IMR-90 (cell line): ENCODE data around the gene ROBO2. TPM values are rescaled to one million over a fixed set of nuclear protein-coding genes. Genes with fewer than 3 reads are reported as not detected.

ENCODE experiments used
- ATAC-seq: fragments of 200-7000 bp; cut with Tn5 transposase; 2 replicates; pipeline ENCODE4 v1.9.1; 2020; ENCODE audit warnings: low read depth, mild to moderate bottlenecking, moderate library complexity
- BruUV-seq: library from RNA; stranded (reverse); fragments of 400-500 nt; replicated peaks from 2 replicates; lab custom pipeline; 2021; lab: Mats Ljungman, UMichigan
- CTCF ChIA-PET: fragments of 300-600 bp; formaldehyde crosslinking; extraction: SDS; loops from one replicate; lab custom pipeline; 2021; ENCODE audit warnings: antibody characterized with exemption; lab: Yijun Ruan, JAX
- POLR2A ChIA-PET: fragments of 300-600 bp; sonication (Branson Sonifier 250); formaldehyde crosslinking; loops from one replicate; lab custom pipeline; 2022; ENCODE audit warnings: antibody characterized with exemption; ENCODE audit not compliant: unreplicated experiment; lab: Charles Lee
- DNase-seq: peaks from one replicate; pipeline ENCODE4 v3.0.0; 2013
- H2AFZ ChIP-seq: replicated peaks from 2 replicates; pipeline ENCODE3; 2013; ENCODE audit warnings: low read length, mild to moderate bottlenecking; ENCODE audit not compliant: poor library complexity
- H2AK5ac ChIP-seq: 2 replicates; pipeline ENCODE4 v1.6.1; 2013; ENCODE audit warnings: low read depth, low read length, inconsistent platforms
- H2AK9ac ChIP-seq: replicated peaks from 2 replicates; pipeline ENCODE3; 2013; ENCODE audit warnings: mild to moderate bottlenecking, low read depth, low read length, moderate library complexity; ENCODE audit not compliant: poor library complexity
- H2BK120ac ChIP-seq: 2 replicates; pipeline ENCODE4 v1.6.1; 2013; ENCODE audit warnings: low read depth, low read length, inconsistent platforms
- H2BK15ac ChIP-seq: 3 replicates; pipeline ENCODE4 v1.6.1; 2013; ENCODE audit warnings: low read depth, low read length, inconsistent platforms
- H2BK20ac ChIP-seq: 2 replicates; pipeline ENCODE4 v1.6.1; 2013; ENCODE audit warnings: low read depth, mild to moderate bottlenecking, inconsistent platforms, low read length, moderate library complexity
- H2BK5ac ChIP-seq: 2 replicates; pipeline ENCODE4 v1.6.1; 2013; ENCODE audit warnings: mild to moderate bottlenecking, low read depth, low read length, inconsistent platforms; ENCODE audit not compliant: poor library complexity, severe bottlenecking
- H3K14ac ChIP-seq: replicated peaks from 2 replicates; pipeline ENCODE4 v1.6.1; 2013; ENCODE audit warnings: low read depth, low read length, inconsistent platforms
- H3K18ac ChIP-seq: 2 replicates; pipeline ENCODE4 v1.6.1; 2013; ENCODE audit warnings: low read depth, low read length, control low read depth
- H3K23ac ChIP-seq: 2 replicates; pipeline ENCODE4 v1.6.1; 2013; ENCODE audit warnings: low read depth, low read length, inconsistent platforms
- H3K27ac ChIP-seq: 2 replicates; pipeline ENCODE4 v1.5.1; 2013; ENCODE audit warnings: mild to moderate bottlenecking, control low read depth, low read length; ENCODE audit not compliant: insufficient read depth
- H3K27me3 ChIP-seq: 2 replicates; pipeline ENCODE4 v1.6.1; 2013; ENCODE audit warnings: low read length; ENCODE audit not compliant: control insufficient read depth, insufficient read depth
- H3K36me3 ChIP-seq: 2 replicates; pipeline ENCODE4 v1.6.1; 2013; ENCODE audit warnings: low read length, mixed read lengths; ENCODE audit not compliant: control insufficient read depth, insufficient read depth
- H3K4ac ChIP-seq: 2 replicates; pipeline ENCODE4 v1.6.1; 2013; ENCODE audit warnings: low read depth, low read length, inconsistent platforms
- H3K4me1 ChIP-seq: 2 replicates; pipeline ENCODE4 v1.6.1; 2013; ENCODE audit warnings: low read length, mixed read lengths; ENCODE audit not compliant: control insufficient read depth, insufficient read depth
- H3K4me2 ChIP-seq: 2 replicates; pipeline ENCODE4 v1.6.1; 2013; ENCODE audit warnings: low read depth, mild to moderate bottlenecking, control low read depth, low read length, moderate library complexity
- H3K4me3 ChIP-seq: 2 replicates; pipeline ENCODE4 v1.5.1; 2013; ENCODE audit warnings: low read depth, mild to moderate bottlenecking, control low read depth, low read length, moderate library complexity; ENCODE audit not compliant: insufficient read depth
- H3K56ac ChIP-seq: 2 replicates; pipeline ENCODE4 v1.6.1; 2013; ENCODE audit warnings: low read length, inconsistent platforms; ENCODE audit not compliant: insufficient read depth; ENCODE audit errors: extremely low read depth
- H3K79me1 ChIP-seq, 2 experiments: 2 replicates each; pipeline ENCODE4 v1.6.1; 2013; ENCODE audit warnings: low read length in 2 of 2, inconsistent platforms in 1 of 2, low read depth in 1 of 2
- H3K9ac ChIP-seq: 2 replicates; pipeline ENCODE4 v1.6.1; 2013; ENCODE audit warnings: low read depth, low read length, control low read depth
- H3K9me1 ChIP-seq: 2 replicates; pipeline ENCODE4 v1.6.1; 2013; ENCODE audit warnings: low read length, inconsistent platforms; ENCODE audit not compliant: insufficient read depth
- H3K9me3 ChIP-seq: 2 replicates; pipeline ENCODE4 v1.6.1; 2013; ENCODE audit warnings: low read length; ENCODE audit not compliant: control insufficient read depth, insufficient read depth
- H4K20me1 ChIP-seq: 2 replicates; pipeline ENCODE4 v1.6.1; 2013; ENCODE audit warnings: low read length, inconsistent platforms; ENCODE audit not compliant: insufficient read depth
- H4K5ac ChIP-seq: 2 replicates; pipeline ENCODE4 v1.6.1; 2013; ENCODE audit warnings: mild to moderate bottlenecking, low read depth, low read length, control low read depth
- H4K8ac ChIP-seq, 2 experiments: 2 replicates each; pipeline ENCODE4 v1.6.1; 2013; ENCODE audit warnings: low read depth in 2 of 2, low read length in 2 of 2, control low read depth in 1 of 2, inconsistent platforms in 1 of 2
- H4K91ac ChIP-seq: 2 replicates; pipeline ENCODE4 v1.6.1; 2013; ENCODE audit warnings: low read depth, low read length, inconsistent platforms; ENCODE audit not compliant: insufficient read depth
- BHLHE40 ChIP-seq: fragments of 150-350 bp; IDR thresholded peaks from 2 replicates; pipeline ENCODE4 v1.6.1; 2016; ENCODE audit warnings: mild to moderate bottlenecking, low read depth, low read length
- CEBPB ChIP-seq: IDR thresholded peaks from 2 replicates; pipeline ENCODE4 v1.6.1; 2012; ENCODE audit warnings: low read depth, low read length, improper control_type of control experiment
- CHD1 ChIP-seq: IDR thresholded peaks from 2 replicates; pipeline ENCODE4 v1.6.1; 2012; ENCODE audit warnings: low read depth, low read length, improper control_type of control experiment
- FOS ChIP-seq: fragments of 150-350 bp; IDR thresholded peaks from 2 replicates; pipeline ENCODE4 v1.6.1; 2016; ENCODE audit warnings: low read depth, low read length
- MAFK ChIP-seq: IDR thresholded peaks from 2 replicates; pipeline ENCODE4 v1.6.1; 2012; ENCODE audit warnings: low read depth, low read length, improper control_type of control experiment
- MAZ ChIP-seq: IDR thresholded peaks from 2 replicates; pipeline ENCODE4 v1.6.1; 2012; ENCODE audit warnings: low read depth, mild to moderate bottlenecking, low read length, improper control_type of control experiment, moderate library complexity, borderline replicate concordance
- MXI1 ChIP-seq: IDR thresholded peaks from 2 replicates; pipeline ENCODE4 v1.6.1; 2012; ENCODE audit warnings: low read depth, mild to moderate bottlenecking, low read length, moderate library complexity, borderline replicate concordance
- NFE2L2 ChIP-seq: fragments of 150-350 bp; IDR thresholded peaks from 2 replicates; pipeline ENCODE4 v1.6.1; 2016; ENCODE audit warnings: low read depth, mild to moderate bottlenecking, low read length
- POLR2A ChIP-seq: IDR thresholded peaks from 2 replicates; pipeline ENCODE4 v1.6.1; 2012; ENCODE audit warnings: mild to moderate bottlenecking, low read depth, low read length
- RAD21 ChIP-seq: IDR thresholded peaks from 2 replicates; pipeline ENCODE4 v1.6.1; 2012; ENCODE audit warnings: low read length, improper control_type of control experiment
- RCOR1 ChIP-seq: IDR thresholded peaks from 2 replicates; pipeline ENCODE4 v1.6.1; 2012; ENCODE audit warnings: mild to moderate bottlenecking, low read length, improper control_type of control experiment; ENCODE audit not compliant: insufficient replicate concordance
- RFX5 ChIP-seq: IDR thresholded peaks from 2 replicates; pipeline ENCODE4 v1.8.0; 2012; ENCODE audit warnings: low read depth, mild to moderate bottlenecking, low read length, moderate library complexity
- SMC3 ChIP-seq: fragments of 150-350 bp; IDR thresholded peaks from 2 replicates; pipeline ENCODE4 v1.6.1; 2016; ENCODE audit warnings: low read depth, mild to moderate bottlenecking, antibody characterized with exemption, low read length, moderate library complexity
- WGBS, 2 experiments: methylation state at CpG; one replicate each; pipeline versions ENCODE4 v1.1.5 to v1.1.7; 2013; ENCODE audit warnings: missing lambda C conversion rate in 2 of 2; ENCODE audit not compliant: insufficient read length in 1 of 2; ENCODE audit errors: extremely low coverage in 2 of 2; 5-methylcytosine and 5-hydroxymethylcytosine counted together
- dilution Hi-C: fragments of 300-500 bp; cut with HindIII; formaldehyde crosslinking; loops from one replicate; pipeline ENCODE4 v1.14.3; 2018; ENCODE audit warnings: low sequenced_read_pairs; ENCODE audit not compliant: unreplicated experiment
- in situ Hi-C: fragments of 300-500 bp; cut with MboI; formaldehyde crosslinking; loops from 3 replicates; pipeline ENCODE4 v1.14.3; 2019; ENCODE audit warnings: low sequenced_read_pairs, inconsistent platforms, mixed read lengths
- intact Hi-C: fragments of 100-400 bp; cut with micrococcal nuclease; formaldehyde crosslinking; loops from 2 replicates; pipeline ENCODE4 v1.10.0; 2022
- polyA plus RNA-seq, 3 experiments: library from polyadenylated mRNA; depleted of rRNA; stranded (reverse); fragments of >200 nt; gene quantifications; 2 replicates each; pipeline ENCODE4 v1.2.3, GENCODE V29; 2012; ENCODE audit warnings: low replicate concordance in 1 of 3
- total RNA-seq: library from RNA; depleted of rRNA; stranded (reverse); fragments of >200 nt; gene quantifications from 2 replicates; pipeline ENCODE4 v1.2.3, GENCODE V29; 2012
- TF ChIP-seq, protein P1 (sequence below): conservative IDR thresholded peaks from 2 replicates; pipeline ENCODE4 v1.5.1; 2012; ENCODE audit warnings: mild to moderate bottlenecking, low read depth, low read length, improper control_type of control experiment
- TF ChIP-seq, protein P2 (sequence below): fragments of 150-350 bp; IDR thresholded peaks from 2 replicates; pipeline ENCODE4 v1.6.1; 2016; ENCODE audit warnings: low read depth, mild to moderate bottlenecking, low read length, moderate library complexity, borderline replicate concordance

Gene ROBO2
- total and polyA plus RNA-seq, 2 of the 4 experiments (the other 2 are of a cell fraction) = 9.3 to 14.5 TPM

DNA sequence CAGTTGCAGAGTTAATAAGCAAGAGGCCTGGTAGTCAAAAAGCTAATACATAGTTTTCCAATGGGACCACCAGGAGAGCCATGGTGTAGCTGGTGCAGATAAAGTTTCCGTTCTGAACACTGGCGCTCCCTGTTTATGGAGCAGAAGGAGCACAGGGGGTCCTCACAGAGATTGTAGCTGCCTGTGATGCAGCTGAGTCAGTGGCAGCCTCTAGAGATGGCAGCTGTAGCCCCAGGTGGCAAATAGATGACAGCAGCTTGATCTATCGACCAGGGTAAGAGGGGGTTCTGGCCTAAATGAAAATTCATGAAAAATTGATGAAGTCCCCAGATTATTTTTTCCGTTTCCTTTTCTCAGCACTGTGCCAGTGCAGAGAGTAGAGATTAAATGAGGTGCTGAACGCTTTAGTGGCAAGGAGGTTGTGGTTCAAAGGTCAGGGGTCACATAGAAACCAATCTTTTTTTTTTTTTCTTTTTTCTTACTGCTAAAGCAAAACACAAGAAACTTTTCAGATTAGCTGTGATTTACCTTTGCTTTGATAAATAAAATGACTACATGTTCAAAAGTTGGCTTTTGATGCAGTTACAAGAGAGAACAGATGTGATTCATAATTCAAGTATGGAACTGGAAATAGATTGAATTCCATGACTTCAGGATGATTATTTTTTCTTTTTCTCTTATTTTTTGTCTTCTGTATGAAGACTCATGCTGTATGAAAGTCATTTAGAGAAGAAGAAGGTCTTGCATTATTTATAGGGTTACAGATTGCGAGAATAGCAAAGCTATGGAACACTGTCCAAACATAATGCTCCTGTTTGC is 63.3 kb downstream of the ROBO2 start:
- Histone ChIP-seq H2BK5ac (no peak overlapping the region), H4K20me1 (no peaks in the 10 kb centered on the region), H3K36me3 (no peaks in the 10 kb centered on the region), H3K9ac (no peak overlapping the region), H3K9me1 (no peaks in the 10 kb centered on the region), H3K27me3 (no peaks in the 10 kb centered on the region), H3K14ac (no peak overlapping the region), H3K79me1 (no peaks in the 10 kb centered on the region), H3K4ac (no peak overlapping the region), H4K91ac (no peak overlapping the region), H3K23ac (no peak overlapping the region), H3K4me2 (no peak overlapping the region; the same call in 1 of the 2 replicates), H4K5ac (no peak overlapping the region), H2AK9ac (no peak overlapping the region), H3K56ac (no peak overlapping the region), H2AK5ac (no peak overlapping the region), H2AFZ (no peak overlapping the region), H4K8ac (no peak overlapping the region), H2BK15ac (no peak overlapping the region), H2BK120ac (no peak overlapping the region), H3K4me1 (peaks cover 4% of the 10 kb centered on the region), H3K18ac (no peak overlapping the region), H3K27ac (no peak overlapping the region), H3K9me3 (no peaks in the 10 kb centered on the region), H2BK20ac (no peak overlapping the region), H3K4me3 (no peak overlapping the region)
- dilution Hi-C loops = no loop called here
- BruUV-seq = no TSS peak
- CTCF ChIA-PET = interaction anchor here (0.6 kb wide), 2 partner anchors 26 to 526 kb away, joined by 3 to 6 read pairs; no protein-coding TSS in a partner anchor
- DNase-seq (peak; percentile 39), ATAC-seq (peak; percentile 72)
- intact Hi-C loops = no loop called here
- POLR2A ChIA-PET = no interaction called here
- WGBS, 2 experiments = 64% methylated on average over 3 of the region's 6 CpGs; no CpG with 5 or more reads in 1 of the 2 experiments
- in situ Hi-C loops = no loop called here
- TF ChIP-seq RFX5 (no peak), MXI1 (no peak), MAZ (no peak), FOS (no peak), SMC3 (no peak), NFE2L2 (no peak), RAD21 (no peak), POLR2A (no peak), MAFK (no peak), CEBPB (no peak), BHLHE40 (no peak), CHD1 (no peak), RCOR1 (no peak)
- TF ChIP-seq, protein P1, sequence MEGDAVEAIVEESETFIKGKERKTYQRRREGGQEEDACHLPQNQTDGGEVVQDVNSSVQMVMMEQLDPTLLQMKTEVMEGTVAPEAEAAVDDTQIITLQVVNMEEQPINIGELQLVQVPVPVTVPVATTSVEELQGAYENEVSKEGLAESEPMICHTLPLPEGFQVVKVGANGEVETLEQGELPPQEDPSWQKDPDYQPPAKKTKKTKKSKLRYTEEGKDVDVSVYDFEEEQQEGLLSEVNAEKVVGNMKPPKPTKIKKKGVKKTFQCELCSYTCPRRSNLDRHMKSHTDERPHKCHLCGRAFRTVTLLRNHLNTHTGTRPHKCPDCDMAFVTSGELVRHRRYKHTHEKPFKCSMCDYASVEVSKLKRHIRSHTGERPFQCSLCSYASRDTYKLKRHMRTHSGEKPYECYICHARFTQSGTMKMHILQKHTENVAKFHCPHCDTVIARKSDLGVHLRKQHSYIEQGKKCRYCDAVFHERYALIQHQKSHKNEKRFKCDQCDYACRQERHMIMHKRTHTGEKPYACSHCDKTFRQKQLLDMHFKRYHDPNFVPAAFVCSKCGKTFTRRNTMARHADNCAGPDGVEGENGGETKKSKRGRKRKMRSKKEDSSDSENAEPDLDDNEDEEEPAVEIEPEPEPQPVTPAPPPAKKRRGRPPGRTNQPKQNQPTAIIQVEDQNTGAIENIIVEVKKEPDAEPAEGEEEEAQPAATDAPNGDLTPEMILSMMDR = no peak
- TF ChIP-seq, protein P2, sequence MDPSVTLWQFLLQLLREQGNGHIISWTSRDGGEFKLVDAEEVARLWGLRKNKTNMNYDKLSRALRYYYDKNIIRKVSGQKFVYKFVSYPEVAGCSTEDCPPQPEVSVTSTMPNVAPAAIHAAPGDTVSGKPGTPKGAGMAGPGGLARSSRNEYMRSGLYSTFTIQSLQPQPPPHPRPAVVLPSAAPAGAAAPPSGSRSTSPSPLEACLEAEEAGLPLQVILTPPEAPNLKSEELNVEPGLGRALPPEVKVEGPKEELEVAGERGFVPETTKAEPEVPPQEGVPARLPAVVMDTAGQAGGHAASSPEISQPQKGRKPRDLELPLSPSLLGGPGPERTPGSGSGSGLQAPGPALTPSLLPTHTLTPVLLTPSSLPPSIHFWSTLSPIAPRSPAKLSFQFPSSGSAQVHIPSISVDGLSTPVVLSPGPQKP = no peak
